Memory B cell (primary cell): Measurements from ENCODE around the gene COPZ1.

ENCODE experiments used
- ATAC-seq: fragments of 150-1000 bp; cut with Tn5 transposase; 2 replicates; pipeline ENCODE4 v1.10.0; 2021; ENCODE audit warnings: low read depth, mild to moderate bottlenecking, moderate library complexity
- DNase-seq, 2 donors: peaks; one replicate each; pipeline ENCODE4 v3.0.0; 2022; ENCODE audit warnings: low spot score in 2 of 2
- H3K27ac Mint-ChIP-seq: one replicate; pipeline ENCODE4 v1.8.0; 2022; ENCODE audit warnings: mild to moderate bottlenecking, moderate library complexity, mixed read lengths
- H3K27me3 Mint-ChIP-seq: one replicate; pipeline ENCODE4 v1.8.0; 2022; ENCODE audit warnings: mixed read lengths
- H3K36me3 Mint-ChIP-seq: one replicate; pipeline ENCODE4 v1.8.0; 2022; ENCODE audit warnings: mild to moderate bottlenecking, mixed read lengths
- H3K4me1 Mint-ChIP-seq: one replicate; pipeline ENCODE4 v1.8.0; 2022; ENCODE audit warnings: mixed read lengths
- H3K4me3 Mint-ChIP-seq: one replicate; pipeline ENCODE4 v1.8.0; 2022; ENCODE audit warnings: mild to moderate bottlenecking, moderate library complexity, mixed read lengths
- H3K9me3 Mint-ChIP-seq: one replicate; pipeline ENCODE4 v1.8.0; 2022; ENCODE audit warnings: mixed read lengths

The COPZ1 gene

DNA sequence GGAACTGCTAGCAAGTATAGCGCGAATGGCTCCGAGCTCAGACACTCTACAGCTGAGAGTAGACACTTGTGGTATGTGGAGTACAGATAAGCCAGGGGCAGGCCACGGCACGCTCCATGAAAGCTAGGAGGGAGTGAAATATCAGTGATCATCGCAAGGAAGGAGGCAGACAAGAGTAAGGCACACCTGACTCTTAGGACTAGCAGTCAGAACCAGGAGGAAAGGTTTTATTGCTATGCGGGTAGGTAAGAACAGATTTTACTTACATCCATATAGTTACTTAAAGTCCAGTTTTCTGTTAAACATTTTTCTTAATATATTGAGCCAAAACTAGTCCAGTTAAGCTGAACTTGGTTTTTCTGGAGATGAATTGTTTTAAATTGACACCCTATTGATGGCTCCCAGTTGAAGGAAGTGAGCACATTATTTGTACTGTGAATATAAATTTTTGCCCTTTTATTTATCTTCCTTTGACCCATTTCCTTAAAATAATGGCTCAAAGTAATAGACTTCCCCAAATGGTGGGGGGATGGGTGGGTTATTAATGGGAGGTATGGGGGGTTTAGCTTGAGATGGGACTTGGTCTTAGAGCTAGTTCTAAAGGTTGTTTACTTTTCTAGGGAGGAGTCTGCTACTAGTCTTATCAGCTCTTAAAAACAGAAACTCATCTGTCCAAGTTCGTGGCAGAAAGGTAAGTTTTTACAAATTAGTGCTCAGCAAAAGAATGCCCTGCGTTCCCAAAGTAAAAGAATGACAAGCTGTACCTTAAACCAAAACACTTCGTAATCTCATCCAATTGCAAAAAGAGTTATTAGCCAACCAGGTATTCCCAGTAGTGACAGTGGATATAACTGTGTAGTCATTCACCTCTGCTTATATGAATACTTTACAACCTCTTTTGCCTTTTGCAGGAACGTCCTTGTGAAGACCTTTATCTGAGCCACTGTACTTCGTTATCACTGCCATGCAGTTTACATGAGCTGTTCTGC lies 38.6 kb upstream of the COPZ1 start:
- H3K4me1 Mint-ChIP-seq: peaks cover 25% of the 10 kb centered on the region
- no peaks in the 10 kb centered on the region for H3K27me3 Mint-ChIP-seq
- DNase-seq: no peak
- no peak overlapping the region for H3K4me3 Mint-ChIP-seq
- H3K9me3 Mint-ChIP-seq: no peaks in the 10 kb centered on the region
- peaks cover 31% of the 10 kb centered on the region for H3K36me3 Mint-ChIP-seq
- H3K27ac Mint-ChIP-seq: peak overlapping the region; percentile 39
- ATAC-seq: no peak

DNA sequence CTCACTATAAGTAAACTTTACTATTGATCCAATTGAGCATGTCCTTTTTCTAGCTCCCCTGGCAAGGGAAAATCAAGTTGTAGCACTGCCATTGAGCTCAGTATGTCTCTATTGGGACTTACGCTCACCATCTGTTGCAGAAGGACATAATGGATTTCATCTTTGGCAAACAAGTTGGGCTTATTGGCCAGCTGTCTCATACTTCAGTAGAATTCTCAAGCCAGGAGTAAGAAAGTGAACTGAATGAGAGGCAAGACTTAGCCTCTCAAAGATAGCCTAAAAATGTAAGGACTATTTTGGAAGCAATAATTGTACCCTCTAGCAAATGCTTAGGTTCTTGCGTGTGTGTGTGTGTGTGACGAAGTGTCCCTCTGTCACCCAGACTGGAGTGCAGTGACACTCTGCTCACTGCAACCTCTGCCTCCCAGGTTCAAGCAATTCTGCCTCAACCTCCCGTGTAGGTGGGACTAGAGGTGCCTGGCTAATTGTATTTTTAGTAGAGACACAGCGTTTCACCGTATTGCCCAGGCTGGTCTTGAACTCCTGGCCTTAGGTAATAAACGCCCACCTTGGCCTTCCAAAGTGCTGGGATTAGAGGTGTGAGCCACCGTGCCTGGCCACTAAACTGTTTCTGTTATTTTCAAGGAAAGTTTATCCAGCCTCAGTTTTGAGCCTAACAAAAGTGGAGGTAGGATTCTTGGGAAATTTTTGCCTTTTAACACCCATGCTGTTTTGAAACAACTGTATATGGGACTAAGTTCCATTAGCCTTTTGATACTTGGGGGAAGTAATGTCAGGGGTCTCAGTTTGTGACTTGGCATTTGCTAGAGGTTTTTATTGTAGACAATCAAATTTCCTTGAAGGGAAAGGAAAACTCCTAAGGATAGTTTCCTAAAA lies 37.4 kb upstream of the COPZ1 start:
- Mint-ChIP-seq H3K4me3 (no peak overlapping the region), H3K4me1 (peaks cover 22% of the 10 kb centered on the region)

DNA sequence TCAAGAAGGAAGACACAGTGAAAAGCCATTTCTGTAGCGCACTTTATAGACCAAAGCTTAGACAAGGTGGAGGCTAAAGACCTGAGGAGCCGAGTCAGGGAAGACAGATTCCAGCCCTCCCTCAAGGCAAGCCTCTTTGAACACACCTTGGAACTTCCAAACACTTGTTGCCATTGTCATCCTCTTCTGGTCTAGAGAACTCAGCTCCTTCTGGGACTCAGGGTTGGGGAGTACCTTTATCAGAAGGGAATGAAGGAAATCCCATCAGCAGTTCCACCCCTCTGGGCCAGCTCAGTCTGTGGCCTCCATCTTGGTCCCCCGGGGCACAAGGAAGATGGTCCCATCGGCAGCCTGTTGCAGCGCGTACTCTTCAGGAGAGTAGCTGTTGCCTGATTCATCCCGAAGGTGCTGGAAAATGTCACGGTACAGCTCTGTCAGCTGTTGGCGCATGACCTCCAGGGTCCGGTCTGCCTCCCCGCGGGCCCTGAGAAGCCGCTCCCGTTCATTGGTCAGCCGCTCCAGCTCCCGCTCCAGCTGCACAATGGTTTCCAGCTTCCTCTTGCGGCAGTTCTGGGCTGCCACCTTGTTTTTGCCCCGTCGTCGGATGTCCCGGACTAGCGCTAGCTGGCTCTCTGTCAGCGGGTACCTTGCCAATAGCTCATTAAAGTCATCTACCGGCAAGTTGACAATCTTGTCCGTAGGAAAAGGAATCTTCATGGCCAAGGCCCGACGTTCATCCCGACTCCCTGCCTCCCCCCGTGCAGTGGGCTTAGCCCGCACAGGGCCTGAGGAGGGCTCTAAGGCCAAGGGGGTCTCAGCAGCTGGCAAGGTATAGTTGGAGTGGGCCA lies 32.6 kb upstream of the COPZ1 start:
- Mint-ChIP-seq H3K4me3 (no peak overlapping the region), H3K27ac (no peak overlapping the region), H3K9me3 (no peaks in the 10 kb centered on the region), H3K4me1 (peaks cover 5% of the 10 kb centered on the region), H3K27me3 (peaks cover 3% of the 10 kb centered on the region), H3K36me3 (peaks cover 4% of the 10 kb centered on the region)
- ATAC-seq: no peak
- no peak for DNase-seq

More for the DNA sequence above, 37.4 kb upstream of the COPZ1 start:
- H3K27ac Mint-ChIP-seq: no peak overlapping the region
- no peaks in the 10 kb centered on the region for H3K27me3 Mint-ChIP-seq
- ATAC-seq: no peak
- H3K9me3 Mint-ChIP-seq: no peaks in the 10 kb centered on the region
- H3K36me3 Mint-ChIP-seq: peaks cover 26% of the 10 kb centered on the region
- DNase-seq: no peak

DNA sequence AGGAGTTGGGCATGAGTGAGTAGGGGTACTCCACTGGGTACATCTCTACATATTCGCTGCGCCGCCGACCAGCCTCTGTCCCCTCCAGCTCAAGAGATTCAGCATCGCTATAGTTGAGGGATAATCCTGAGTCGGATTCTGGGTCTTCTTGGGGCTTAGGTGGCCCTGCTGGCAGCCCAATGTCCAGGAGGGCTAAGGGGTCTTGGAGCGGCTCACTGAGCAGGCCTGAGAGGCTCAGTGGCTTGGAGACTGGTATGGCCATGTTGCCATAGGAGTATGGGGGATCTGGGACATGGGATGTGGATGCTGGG lies 32.0 kb upstream of the COPZ1 start:
- Mint-ChIP-seq H3K36me3 (no peaks in the 10 kb centered on the region), H3K4me3 (no peak overlapping the region), H3K27ac (no peak overlapping the region), H3K27me3 (peaks cover 5% of the 10 kb centered on the region), H3K4me1 (peaks cover 7% of the 10 kb centered on the region), H3K9me3 (no peaks in the 10 kb centered on the region)
- DNase-seq (no peak), ATAC-seq (no peak)

DNA sequence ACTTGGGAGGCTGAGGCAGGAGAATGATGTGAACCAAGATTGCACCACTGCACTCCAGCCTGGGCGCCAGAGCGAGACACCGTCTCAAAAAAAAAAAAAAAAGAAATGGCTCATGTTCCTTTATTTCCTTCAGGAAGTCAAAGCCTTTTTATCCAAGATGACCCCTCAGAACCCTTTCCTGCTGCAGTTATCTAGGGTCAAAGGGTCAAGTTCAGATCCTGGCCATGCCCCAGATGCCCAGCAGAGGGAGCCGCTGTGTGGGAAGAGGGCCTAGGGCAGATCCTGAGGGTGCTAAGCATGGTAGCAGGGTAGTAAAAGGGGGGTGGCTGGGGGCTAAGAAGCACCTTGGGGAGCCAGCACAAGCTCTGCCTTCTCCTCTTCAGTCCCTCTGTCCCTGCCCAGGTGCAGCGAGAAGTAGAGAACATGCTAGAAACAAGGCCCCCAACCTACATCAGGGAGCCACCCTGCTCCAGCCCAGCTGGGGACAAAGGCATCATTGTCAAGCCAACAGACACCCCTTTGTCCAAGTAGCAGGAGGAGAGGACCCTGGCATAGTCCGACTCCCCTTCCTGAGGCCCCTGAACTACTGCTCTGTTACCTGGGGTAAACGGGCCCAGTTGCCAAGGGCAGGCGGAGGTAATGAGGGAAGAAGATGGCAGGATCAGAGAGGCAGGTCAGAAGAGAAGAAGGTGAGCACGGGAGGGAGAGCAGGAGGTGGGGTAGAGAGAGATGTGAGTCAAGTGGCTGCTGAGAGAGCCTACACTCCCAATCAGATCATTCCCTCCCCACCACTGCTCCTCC lies 30.6 kb upstream of the COPZ1 start:
- Mint-ChIP-seq H3K4me3 (no peak overlapping the region), H3K27ac (no peak overlapping the region), H3K36me3 (no peaks in the 10 kb centered on the region), H3K4me1 (peaks cover 8% of the 10 kb centered on the region), H3K9me3 (no peaks in the 10 kb centered on the region), H3K27me3 (peaks cover 10% of the 10 kb centered on the region)
- DNase-seq (peak in 1 of 2 donors; percentile 33), ATAC-seq (peak; percentile 57)

DNA sequence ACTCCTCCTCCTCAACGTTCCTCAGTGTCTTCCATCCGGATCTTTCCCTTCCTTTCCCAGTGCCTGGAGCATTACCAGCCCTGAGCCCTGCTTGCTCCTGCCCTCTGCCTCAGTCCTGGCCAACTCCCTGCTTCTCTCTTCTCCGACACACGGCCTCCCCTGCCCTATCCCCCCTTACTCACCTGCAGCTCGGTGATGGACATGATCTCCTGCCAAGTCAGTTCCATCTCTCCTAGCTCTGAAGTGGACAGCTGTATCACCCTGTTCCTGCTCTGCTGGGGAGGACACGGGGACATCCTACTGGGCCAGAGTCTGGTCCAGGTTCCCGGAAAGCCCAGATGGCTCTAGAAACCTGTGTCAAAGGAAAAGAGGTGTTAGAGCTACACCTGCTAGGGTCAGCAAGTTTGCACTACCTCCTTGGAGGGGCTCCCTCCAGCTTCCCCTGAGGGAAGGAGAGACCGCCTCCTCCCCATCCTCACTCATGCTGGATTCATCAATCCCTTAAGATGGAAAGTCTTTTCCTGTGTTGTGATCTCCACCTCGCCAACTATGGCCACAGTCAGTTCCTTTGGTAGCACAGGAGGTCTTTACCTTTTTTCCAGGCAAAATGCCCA lies 29.9 kb upstream of the COPZ1 start:
- H3K27ac Mint-ChIP-seq: peak overlapping the region; percentile 6
- H3K4me3 Mint-ChIP-seq: no peak overlapping the region
- DNase-seq: no peak
- no peaks in the 10 kb centered on the region for H3K9me3 Mint-ChIP-seq
- H3K4me1 Mint-ChIP-seq: peaks cover 10% of the 10 kb centered on the region
- no peaks in the 10 kb centered on the region for H3K36me3 Mint-ChIP-seq
- H3K27me3 Mint-ChIP-seq: peaks cover 17% of the 10 kb centered on the region
- no peak for ATAC-seq

DNA sequence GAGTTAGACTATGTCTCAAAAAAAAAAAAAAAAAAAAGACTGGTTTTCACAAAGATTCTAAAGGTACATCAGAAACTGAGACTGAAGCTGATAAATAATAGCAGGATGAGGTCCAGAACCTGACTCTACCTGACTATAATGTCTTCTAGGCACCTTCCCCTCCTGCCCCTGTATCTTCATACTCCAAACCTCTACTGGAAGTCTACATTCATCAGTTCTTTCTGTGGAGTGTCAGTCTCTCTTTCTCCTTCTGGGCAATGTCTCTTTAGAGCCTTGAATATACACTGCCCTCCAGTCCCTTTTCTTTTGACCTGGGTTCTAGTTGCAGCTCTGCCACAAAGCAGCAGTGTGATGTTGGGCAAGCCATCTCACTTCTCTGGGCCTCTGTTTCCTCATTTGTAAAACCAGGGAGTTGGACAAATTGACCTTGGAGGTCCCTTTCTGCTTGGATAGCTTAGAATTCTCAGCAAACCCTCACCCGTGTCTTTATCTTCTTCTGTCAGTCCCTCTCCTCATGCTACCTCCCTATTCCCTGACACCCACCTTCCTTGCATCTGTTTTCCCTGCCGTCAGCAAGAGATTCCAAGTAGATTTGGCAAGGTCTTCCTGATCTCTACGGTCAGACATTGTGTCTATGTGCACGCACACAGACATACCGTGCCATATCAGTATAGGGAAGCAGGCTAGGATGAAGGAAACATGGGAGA lies 28.4 kb upstream of the COPZ1 start:
- H3K9me3 Mint-ChIP-seq: no peaks in the 10 kb centered on the region
- H3K4me3 Mint-ChIP-seq: no peak overlapping the region
- H3K36me3 Mint-ChIP-seq: no peaks in the 10 kb centered on the region
- no peak for ATAC-seq
- no peak overlapping the region for H3K27ac Mint-ChIP-seq
- peaks cover 13% of the 10 kb centered on the region for H3K4me1 Mint-ChIP-seq
- peaks cover 21% of the 10 kb centered on the region for H3K27me3 Mint-ChIP-seq
- DNase-seq: no peak

DNA sequence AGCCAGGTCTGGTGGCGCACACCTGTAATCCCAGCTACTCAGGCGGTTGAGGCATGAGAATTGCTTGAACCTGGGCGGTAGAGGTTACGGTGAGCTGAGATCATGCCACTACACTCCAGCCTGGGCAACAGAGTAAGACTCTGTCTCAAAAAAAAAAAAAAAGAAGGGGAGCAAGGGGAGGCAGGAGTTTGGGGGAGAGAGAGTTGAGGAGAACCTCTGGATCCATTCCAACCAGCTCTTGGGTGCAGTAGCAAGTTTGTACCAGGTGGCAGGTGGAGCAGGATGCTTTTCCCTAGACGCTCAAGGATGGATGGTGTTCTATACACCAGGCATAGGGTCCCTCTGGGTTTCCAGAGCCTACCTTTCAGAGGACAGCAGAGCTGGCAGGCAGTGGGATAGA lies 26.0 kb upstream of the COPZ1 start:
- Mint-ChIP-seq H3K4me1 (peaks cover 20% of the 10 kb centered on the region), H3K4me3 (no peak overlapping the region), H3K27ac (no peak overlapping the region)

DNA sequence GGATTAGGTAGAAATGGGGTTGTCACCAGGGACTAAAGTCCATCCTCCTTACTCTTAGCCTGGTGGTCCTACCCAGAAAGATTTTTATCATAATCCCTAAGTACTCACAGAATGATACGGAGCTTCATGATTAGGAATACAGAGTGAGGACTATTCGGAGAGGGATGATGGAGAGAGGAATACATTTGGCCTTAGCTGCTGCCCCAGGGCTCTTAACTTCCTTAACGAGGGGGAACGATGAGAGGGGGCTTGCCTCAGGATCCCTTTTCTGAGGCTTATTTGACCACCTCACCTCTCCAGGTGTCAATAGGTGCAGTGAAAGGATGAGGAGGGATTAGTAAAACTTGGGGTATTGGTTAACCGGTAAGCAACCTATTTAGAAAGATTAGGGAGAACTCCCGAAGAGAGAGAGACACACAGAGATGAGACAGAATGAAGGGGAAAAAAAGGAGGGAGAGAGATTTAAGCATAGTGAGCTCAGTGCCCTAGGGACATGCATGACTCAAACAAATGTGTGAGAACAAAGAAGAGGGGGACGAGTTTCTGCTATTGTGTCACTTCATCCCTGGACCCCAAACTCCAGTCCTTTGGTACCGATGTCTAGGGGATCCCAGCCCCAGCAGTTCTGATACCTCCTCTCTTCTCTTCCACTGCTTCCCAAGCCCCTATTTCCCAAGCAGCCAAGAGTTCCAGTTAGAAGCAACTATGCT lies 25.3 kb upstream of the COPZ1 start:
- ATAC-seq (no peak), DNase-seq (no peak)
- Mint-ChIP-seq H3K27ac (no peak overlapping the region), H3K4me1 (peaks cover 27% of the 10 kb centered on the region), H3K9me3 (no peaks in the 10 kb centered on the region), H3K36me3 (no peaks in the 10 kb centered on the region), H3K27me3 (peaks cover 28% of the 10 kb centered on the region), H3K4me3 (no peak overlapping the region)

More for the DNA sequence above, 26.0 kb upstream of the COPZ1 start:
- Mint-ChIP-seq H3K36me3 (no peaks in the 10 kb centered on the region), H3K9me3 (no peaks in the 10 kb centered on the region), H3K27me3 (peaks cover 28% of the 10 kb centered on the region)
- DNase-seq (no peak), ATAC-seq (no peak)

DNA sequence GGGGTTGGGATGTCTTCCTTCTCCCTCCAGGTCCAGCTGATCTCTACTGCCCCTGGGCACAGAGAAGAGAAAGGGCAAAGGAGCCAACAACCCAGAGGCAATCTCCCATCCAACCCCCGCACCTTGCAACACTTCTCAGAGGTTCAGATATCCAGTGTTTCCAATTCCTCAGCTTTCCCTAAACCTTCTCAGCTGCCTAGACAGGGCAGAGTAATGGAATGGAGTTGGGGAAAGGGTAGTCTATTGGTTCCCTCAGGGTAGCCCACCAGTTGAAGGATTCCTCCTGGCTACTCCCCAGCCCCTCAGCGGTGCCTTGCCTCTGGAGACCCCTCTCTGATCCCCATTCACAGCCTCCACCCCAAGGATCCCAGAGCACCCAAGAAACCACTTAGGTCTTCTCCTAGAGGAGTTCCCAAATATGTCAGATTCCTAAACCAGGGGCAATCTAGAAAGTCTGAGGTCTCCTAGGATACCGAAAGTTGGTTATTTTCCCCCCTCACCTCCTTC lies 24.7 kb upstream of the COPZ1 start:
- H3K4me1 Mint-ChIP-seq: peaks cover 29% of the 10 kb centered on the region
- DNase-seq: no peak
- peaks cover 28% of the 10 kb centered on the region for H3K27me3 Mint-ChIP-seq
- H3K36me3 Mint-ChIP-seq: no peaks in the 10 kb centered on the region
- no peaks in the 10 kb centered on the region for H3K9me3 Mint-ChIP-seq
- no peak overlapping the region for H3K27ac Mint-ChIP-seq
- no peak overlapping the region for H3K4me3 Mint-ChIP-seq
- no peak for ATAC-seq

DNA sequence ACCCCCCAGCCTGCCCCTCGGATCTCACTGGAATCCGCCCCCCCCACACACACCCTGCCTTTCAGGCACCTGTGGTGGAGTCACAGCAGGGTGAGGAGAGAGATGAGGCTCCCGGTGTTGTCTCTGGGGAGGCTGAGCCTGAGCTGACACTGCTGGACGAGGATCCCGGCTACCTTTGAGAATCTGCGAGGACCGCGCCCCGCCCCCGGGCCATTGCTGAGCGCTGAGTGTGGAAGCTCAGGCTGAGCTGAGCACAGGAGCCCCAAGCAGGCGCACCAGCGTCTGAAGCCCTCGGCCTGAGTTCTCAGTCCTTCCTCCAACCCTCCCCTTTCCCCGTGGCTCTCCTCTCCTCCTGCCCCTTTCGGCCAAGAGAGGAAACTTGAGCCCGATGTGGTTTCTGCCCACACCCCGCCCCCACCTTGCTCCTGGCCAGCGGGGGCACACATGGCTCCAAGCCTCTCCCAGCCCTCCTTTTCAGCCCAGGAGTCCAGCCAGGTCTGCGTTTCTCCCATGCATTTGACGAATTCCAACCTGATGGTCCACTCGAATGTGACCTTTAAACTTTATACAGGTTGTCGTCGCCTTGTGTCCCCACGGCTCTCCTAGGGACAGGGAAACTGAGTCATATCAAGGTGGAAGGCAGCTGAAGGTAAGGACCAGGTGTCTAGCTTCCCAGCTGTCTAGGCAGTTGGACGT lies 24.1 kb upstream of the COPZ1 start, which contains the start of gene NFE2:
NFE2 (minus strand) TSS at position 284 of the 696 bp plus-strand sequence. CDS start 5,767 bp downstream, outside the sequence.
- Mint-ChIP-seq H3K36me3 (no peaks in the 10 kb centered on the region), H3K27me3 (peaks cover 28% of the 10 kb centered on the region), H3K4me3 (peak within 1 kb of the TSS; percentile 27), H3K27ac (no peak within 1 kb of the TSS), H3K9me3 (no peaks in the 10 kb centered on the region), H3K4me1 (peaks cover 29% of the 10 kb centered on the region)
- ATAC-seq (peak; percentile 64), DNase-seq (peak in 1 of 2 donors; percentile 42)
